DMS53 treated with DMSO at 0.1 percent for 48 hours (cell line): ENCODE data around the gene SPATA6.

Source experiments
- DNase-seq: peaks from one replicate; lab custom pipeline; 2025; ENCODE audit not compliant: unreplicated experiment; lab: John Stamatoyannopoulos, UW

The SPATA6 gene

DNA sequence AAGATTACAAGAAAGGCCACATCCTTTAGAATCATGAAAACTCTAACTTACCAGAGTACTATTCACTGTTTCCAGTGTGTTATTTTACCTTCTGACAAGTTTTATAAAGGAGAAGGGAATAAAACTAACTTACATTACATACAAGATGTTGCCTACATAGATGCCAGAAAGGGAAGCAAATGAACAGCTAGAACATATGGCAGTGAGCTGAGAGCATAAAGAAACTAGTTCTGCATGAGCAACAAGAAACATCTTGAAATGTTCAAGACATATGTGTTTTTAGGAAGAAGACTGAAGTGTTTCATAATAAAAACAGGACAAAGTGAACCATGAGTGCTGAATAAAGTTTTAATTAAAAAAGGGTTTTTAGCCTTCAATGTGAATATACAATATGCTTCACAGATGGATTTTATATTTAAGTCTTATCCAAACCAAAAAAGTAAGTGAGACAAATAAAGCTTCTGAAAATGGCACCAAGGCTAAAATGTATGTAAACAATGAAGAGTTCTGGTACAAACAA is 210.1 kb downstream of the SPATA6 start:
- no peak for DNase-seq

DNA sequence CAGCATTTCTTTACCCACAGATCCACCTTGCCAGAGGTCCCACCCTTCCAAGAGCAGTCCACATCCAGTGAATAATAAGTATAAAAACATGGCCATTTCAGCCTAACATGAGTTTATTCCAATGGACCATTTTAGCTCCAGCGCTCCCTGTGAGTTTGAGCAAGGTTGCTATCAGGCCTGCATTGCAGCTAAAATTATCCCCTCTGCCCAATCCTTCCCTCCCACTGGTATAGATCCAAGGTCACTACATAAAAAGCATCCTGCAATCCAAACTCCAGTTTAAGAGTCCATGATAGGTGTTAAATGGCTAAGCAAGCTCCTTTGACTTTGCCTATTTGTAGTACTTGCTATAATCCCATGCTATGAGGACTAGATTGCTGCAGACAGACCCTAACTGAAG is 213.9 kb downstream of the SPATA6 start:
- DNase-seq = no peak

GRCh38 chr1:48254254-48254653 is 217.8 kb downstream of the SPATA6 start:
- DNase-seq = no peak

- no peak for DNase-seq
Measured at GRCh38 chr1:48251821-48252220, 220.2 kb downstream of the SPATA6 start.

GRCh38 chr1:48251323-48251722 is 220.7 kb downstream of the SPATA6 start:
- no peak for DNase-seq

DNA sequence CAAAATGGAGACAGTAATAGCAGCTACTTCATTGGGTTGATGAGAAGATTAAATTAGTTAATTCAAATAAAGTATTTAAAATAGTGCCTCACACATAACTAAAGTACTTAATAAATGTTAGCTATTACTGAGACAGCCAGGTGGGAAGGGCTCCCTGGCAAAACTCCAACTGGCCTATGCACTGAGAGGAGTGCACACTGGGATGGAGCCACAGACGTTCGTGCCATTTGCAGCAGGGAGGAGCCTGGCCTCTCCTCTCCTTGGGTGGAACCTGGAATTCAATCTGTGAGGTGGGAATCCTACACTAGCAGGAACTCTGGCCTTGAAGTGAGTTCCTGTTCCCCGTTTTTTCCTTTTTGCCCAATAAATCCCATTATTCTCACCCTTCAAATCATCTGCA is 221.4 kb downstream of the SPATA6 start:
- no peak for DNase-seq

GRCh38 chr1:48249868-48250267 is 222.1 kb downstream of the SPATA6 start:
- DNase-seq = peak; percentile 92

DNA sequence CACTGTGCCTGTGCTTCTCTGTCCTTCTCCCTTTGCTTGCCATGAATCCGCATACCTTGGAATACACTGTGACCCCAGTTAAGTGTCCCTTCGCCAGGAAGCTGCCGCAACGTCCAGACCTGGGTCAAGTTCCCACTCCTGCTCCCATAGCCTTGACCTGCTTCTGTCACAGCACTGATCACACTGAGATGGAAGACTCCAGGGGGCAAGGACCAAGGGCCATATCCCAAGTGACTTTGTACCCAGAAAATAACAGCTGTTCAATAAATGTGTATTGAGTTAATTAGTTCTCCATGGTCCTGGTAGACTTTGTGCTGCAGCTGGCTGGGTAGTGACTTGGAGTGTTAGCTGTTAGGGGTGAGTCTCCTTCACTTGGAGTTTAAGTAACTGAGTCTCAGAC is 223.6 kb downstream of the SPATA6 start:
- no peak for DNase-seq

DNA sequence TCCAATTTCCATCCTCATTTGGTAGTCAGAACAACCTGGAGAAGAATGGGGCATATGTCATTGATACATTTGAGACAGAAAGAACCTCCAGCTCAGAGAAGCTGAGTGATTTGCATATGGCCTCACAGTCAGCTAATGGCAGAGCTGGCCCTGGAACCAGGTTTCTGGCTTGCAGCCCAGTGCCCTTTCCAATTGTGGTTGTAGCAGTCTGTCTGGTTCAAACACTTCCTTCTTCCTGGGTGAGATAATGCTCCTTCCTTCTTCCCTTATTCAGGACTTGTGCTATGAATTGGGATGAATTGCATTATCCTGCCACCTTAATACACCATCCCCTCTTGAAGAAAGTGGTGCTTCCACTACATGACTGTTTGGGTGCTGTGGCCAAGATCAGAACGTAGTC is 225.3 kb downstream of the SPATA6 start:
- DNase-seq = peak; percentile 85
